ENCODE measurements around the gene TNFRSF1A.

Gene TNFRSF1A

GRCh38 chr12:6374028-6374785 lies 32.3 kb upstream of the TNFRSF1A start:
- no peak for DNase-seq

- DNase-seq: no peak
These were observed 31.3 kb upstream of the TNFRSF1A start for GRCh38 chr12:6373022-6373787.

- peak; percentile 61 for DNase-seq
These were observed 30.6 kb upstream of the TNFRSF1A start for GRCh38 chr12:6372403-6373003.

- DNase-seq: no peak
These were observed 29.3 kb upstream of the TNFRSF1A start for GRCh38 chr12:6370994-6371754.

- DNase-seq: no peak
These were observed 28.7 kb upstream of the TNFRSF1A start for GRCh38 chr12:6370576-6370935.

- no peak for DNase-seq
These were observed 28.2 kb upstream of the TNFRSF1A start for GRCh38 chr12:6369916-6370575.

GRCh38 chr12:6368906-6369525 lies 27.1 kb upstream of the TNFRSF1A start:
- DNase-seq: no peak

- peak; percentile 52 for DNase-seq
These were observed 26.4 kb upstream of the TNFRSF1A start for GRCh38 chr12:6367969-6368892.

- DNase-seq: peak; percentile 73
These were observed 25.4 kb upstream of the TNFRSF1A start for GRCh38 chr12:6367065-6367968.

- no peak for DNase-seq
These were observed 22.1 kb upstream of the TNFRSF1A start for GRCh38 chr12:6364044-6364374.

GRCh38 chr12:6363330-6364043 lies 21.6 kb upstream of the TNFRSF1A start:
- DNase-seq: no peak

GRCh38 chr12:6363010-6363329 lies 21.1 kb upstream of the TNFRSF1A start:
- no peak for DNase-seq

- no peak for DNase-seq
These were observed 20.5 kb upstream of the TNFRSF1A start for GRCh38 chr12:6362403-6362802.

GRCh38 chr12:6361834-6362233 lies 20.0 kb upstream of the TNFRSF1A start:
- DNase-seq: no peak

- no peak for DNase-seq
These were observed 19.0 kb upstream of the TNFRSF1A start for GRCh38 chr12:6360578-6361490.

GRCh38 chr12:6360080-6360571 lies 18.2 kb upstream of the TNFRSF1A start:
- DNase-seq: no peak

GRCh38 chr12:6358881-6359280 lies 17.0 kb upstream of the TNFRSF1A start:
- DNase-seq: no peak

- DNase-seq: no peak
These were observed 14.5 kb upstream of the TNFRSF1A start for GRCh38 chr12:6356374-6356820.
